ENCODE measurements around the gene PGP.
A peak's percentile ranks its signal among the peaks of the same experiment; 100 is the strongest.

Gene PGP

GRCh38 chr16:2236337-2237101 lies 21.9 kb upstream of the PGP start, which contains the start of gene DNASE1L2:
Gene DNASE1L2, plus strand, starts transcription at chr16:2236444. Its CDS starts 373 bp downstream, at chr16:2236817.
- DNase-seq: no peak

- no peak for DNase-seq
These were observed 21.2 kb upstream of the PGP start for GRCh38 chr16:2235695-2236336.

- no peak for DNase-seq
These were observed 20.6 kb upstream of the PGP start for GRCh38 chr16:2235234-2235651.

GRCh38 chr16:2234813-2235170 lies 20.2 kb upstream of the PGP start:
- DNase-seq: no peak

GRCh38 chr16:2233872-2234812 lies 19.5 kb upstream of the PGP start:
- peak; percentile 79 for DNase-seq

- no peak for DNase-seq
These were observed 18.6 kb upstream of the PGP start for GRCh38 chr16:2233046-2233775.

- no peak for DNase-seq
These were observed 17.7 kb upstream of the PGP start for GRCh38 chr16:2232094-2232990.

- peak; percentile 70 for DNase-seq
These were observed 16.6 kb upstream of the PGP start for GRCh38 chr16:2231016-2231931.

GRCh38 chr16:2230376-2230775 lies 15.7 kb upstream of the PGP start:
- DNase-seq: no peak

GRCh38 chr16:2229632-2230250 lies 15.1 kb upstream of the PGP start:
- DNase-seq: no peak

- DNase-seq: no peak
These were observed 14.5 kb upstream of the PGP start for GRCh38 chr16:2229091-2229490.

GRCh38 chr16:2228161-2228824 lies 13.7 kb upstream of the PGP start:
- DNase-seq: no peak

- DNase-seq: no peak
These were observed 12.3 kb upstream of the PGP start for GRCh38 chr16:2226918-2227317.

- no peak for DNase-seq
These were observed 11.7 kb upstream of the PGP start for GRCh38 chr16:2226245-2226793.

GRCh38 chr16:2223942-2224486 lies 9.4 kb upstream of the PGP start:
- DNase-seq: no peak

- DNase-seq: peak; percentile 96
These were observed 8.7 kb upstream of the PGP start, which contains the start of gene E4F1 for GRCh38 chr16:2223221-2223941. Gene E4F1, plus strand, starts transcription at chr16:2223591. Its CDS starts 23 bp downstream, at chr16:2223614.

- DNase-seq: no peak
These were observed 1.7 kb upstream of the PGP start for GRCh38 chr16:2216330-2216729.
